Thyroid gland (tissue), 4 donors: Measurements from ENCODE around the gene GUCY1A1.

Experiments used
- CTCF ChIP-seq, 6 experiments: fragments of 200-600 bp in 3 of 6; fragments of 450-650 bp in 3 of 6; sonication (generic) in 3 of 6; IDR thresholded peaks; one replicate each; pipeline ENCODE4 v1.5.1; 2016 to 2019; ENCODE audit warnings: antibody characterized with exemption in 6 of 6, mild to moderate bottlenecking in 2 of 6, inconsistent platforms in 1 of 6, moderate library complexity in 1 of 6
- POLR2A ChIP-seq, 2 donors: fragments of 450-650 bp; IDR thresholded peaks; one replicate each; pipeline ENCODE4 v1.6.1; 2017; ENCODE audit warnings: antibody characterized with exemption in 2 of 2, mild to moderate bottlenecking in 2 of 2, moderate library complexity in 1 of 2

- TF ChIP-seq CTCF (IDR thresholded peaks at IDR 0.05) (no peak), POLR2A (IDR thresholded peaks at IDR 0.05) (no peak)
Measured at GRCh38 chr4:155777971-155778735, 111.5 kb downstream of the GUCY1A1 start.
